ENCODE results near the gene NBPF3.
"Not testable (repeated sequence)": the region's sequence is repeated elsewhere in the genome, so short reads cannot be mapped to it uniquely, and the experiment has no call there.

NBPF3 gene

DNA sequence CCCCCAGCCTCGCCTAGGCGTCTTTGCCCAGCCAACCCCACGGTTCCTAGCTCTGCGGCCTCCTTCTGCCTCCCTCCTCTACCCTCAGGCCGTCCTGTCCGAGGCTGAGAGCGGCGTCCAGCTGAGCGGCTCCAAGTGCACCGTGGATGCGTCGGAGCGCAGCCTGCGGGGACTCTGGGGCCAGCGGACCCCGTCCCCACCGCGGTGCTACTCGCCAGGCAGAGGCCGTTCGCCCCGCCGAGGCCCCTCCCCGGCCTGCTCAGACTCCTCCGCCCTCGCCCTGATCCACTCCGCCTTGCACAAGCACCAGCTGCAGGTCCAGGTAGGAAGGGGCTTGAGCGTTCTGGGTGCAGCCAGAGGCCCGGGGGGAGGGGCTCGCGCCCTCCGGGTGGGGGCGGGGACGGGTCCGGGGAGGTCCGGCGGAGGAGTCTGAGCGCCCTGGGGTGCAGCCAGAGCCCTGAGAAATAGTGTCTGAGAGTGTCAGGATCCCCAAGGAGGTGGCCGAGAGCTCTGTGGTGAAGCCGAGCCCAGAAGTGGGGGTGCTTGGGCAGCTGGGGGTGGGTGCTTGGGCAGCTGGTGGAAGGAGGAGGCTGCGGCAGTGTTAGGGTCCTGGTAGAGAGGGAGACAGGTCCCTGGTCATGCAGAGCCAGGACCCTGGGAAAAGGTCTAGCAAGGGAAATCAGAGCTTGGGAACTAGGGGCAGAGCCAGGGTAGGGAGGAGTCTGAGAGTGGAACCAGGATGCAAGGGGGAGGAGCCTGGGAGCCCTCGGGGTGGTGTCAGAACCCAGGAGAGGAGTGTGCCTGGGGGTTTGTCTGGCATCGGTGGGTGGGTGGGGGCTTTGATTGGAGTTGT, 3.2 kb upstream of the NBPF3 start:
- DNase-seq (ENCODE audit: low read depth): no peak
- H3K4me3 ChIP-seq (ENCODE audit: low read depth, low read length): peak overlapping the region; percentile 35

DNA sequence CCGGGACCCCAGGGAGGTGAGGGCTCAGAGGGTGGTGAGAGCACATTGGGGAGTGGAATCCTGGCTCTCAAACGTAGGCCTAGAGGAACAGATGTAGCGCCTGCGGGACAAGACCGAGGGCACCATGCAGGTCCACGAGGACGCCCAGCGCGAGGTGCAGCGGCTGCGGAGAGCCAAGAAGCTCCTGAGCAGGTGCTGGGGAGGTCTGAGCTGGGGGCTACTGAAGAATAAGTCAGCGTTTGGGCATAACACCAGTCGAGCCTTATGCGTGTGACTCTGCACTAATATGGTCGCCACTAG, 2.6 kb upstream of the NBPF3 start:
- H3K4me3 ChIP-seq (ENCODE audit: low read depth, low read length): peak overlapping the region; percentile 35
- no peak for DNase-seq (ENCODE audit: low read depth)

DNA sequence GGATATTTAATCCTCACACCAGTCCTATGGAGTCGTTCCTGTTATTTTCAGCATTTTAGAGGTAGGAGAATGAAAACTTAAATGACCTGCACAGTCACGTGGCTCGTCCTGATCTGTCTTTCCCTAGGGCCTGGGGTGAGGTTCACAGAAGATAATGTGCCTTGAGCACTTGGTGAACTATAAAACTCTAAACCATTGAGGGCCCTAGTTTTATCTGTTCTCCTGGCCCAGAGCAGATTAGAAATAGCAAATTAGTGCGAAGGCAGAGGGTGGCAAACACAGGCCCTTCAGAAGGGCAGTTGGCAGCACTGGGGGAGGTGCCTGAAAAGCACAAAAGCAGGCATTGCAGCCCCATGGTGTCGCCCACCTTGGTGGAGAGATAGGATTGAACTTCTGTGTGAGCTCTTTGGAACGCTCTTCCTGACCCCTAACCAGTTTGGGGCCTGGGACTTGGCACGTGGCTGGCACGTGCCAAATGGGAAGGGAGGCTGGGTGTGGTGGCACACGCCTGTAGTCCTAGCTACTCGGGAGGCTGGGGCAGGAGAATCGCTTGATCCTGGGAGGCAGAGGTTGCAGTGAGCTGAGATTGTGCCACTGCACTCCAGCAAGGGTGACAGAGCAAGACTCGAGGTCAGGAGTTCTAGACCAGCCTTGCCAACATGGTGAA, 1.2 kb upstream of the NBPF3 start:
- H3K4me3 ChIP-seq (ENCODE audit: low read depth, low read length); DNase-seq (ENCODE audit: low read depth): not testable (repeated sequence)

DNA sequence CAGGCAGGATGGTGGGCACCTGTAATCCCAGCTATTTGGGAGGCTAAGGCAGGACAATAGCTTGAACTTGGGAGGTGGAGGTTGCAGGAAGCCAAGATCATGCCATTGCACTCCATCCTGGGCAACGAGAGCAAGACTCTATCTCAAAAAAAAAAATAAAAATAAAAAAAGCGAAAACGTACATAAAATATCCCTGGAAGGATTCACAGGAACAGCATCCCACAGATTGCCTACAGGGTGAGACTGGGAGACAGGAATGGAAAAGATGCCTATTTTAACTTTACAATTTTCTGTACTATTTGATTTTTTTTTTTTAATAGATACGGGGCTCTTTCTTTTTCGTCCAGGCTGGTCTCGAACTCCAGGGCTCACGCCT, 604 bp upstream of the NBPF3 start:
- DNase-seq (ENCODE audit: low read depth): no peak

DNA sequence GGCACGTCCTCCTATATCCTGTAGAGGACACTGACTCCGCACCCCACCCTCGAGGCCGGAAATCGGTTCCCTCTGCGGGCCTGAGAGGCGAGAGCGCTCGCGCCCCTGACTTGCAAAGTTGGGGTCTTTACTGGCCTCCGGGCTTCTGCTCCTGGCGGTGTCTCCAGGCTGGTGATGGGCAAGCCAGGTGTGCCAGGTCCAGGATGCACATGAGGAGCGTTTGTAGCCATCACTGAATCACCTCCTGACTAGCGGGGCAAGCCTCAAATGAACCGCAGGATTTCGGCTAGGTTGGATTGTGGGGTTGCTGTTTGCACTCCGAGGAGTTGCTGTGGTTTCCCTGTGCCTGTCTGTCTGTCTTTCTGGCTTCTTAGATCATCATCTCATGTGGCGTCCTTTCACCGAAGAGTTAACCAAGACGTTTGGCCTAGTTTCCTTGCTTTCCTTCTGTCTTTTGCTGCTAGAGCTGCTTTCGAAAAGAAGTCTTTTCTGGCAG, 741 bp downstream of the NBPF3 start:
- not testable (repeated sequence) for DNase-seq (ENCODE audit: low read depth)
- H3K4me3 ChIP-seq (ENCODE audit: low read depth, low read length): peak overlapping the region; percentile 85

More for the DNA sequence above, 604 bp upstream of the NBPF3 start:
- H3K4me3 ChIP-seq (ENCODE audit: low read depth, low read length): peak overlapping the region; percentile 85

DNA sequence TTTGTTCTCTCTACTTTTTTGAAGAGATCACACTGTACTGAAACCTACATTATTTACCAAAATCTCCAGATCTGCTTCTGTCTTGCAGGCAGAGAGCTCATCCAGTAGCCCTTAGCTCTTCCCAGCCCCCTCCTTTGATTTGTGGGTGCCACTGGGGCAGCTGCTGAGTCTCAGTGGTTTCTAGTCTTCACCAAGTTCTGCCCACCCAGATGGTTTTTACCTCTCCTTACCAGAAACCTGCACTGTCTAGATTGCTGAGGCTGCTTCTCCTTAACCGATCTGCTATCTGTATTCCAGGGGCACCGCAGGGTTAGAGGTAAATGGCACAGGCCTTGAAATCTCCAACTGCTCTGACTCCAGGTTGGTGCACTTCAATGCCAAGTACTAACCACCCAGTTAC, 6.7 kb downstream of the NBPF3 start:
- DNase-seq (ENCODE audit: low read depth); H3K4me3 ChIP-seq (ENCODE audit: low read depth, low read length): not testable (repeated sequence)

DNA sequence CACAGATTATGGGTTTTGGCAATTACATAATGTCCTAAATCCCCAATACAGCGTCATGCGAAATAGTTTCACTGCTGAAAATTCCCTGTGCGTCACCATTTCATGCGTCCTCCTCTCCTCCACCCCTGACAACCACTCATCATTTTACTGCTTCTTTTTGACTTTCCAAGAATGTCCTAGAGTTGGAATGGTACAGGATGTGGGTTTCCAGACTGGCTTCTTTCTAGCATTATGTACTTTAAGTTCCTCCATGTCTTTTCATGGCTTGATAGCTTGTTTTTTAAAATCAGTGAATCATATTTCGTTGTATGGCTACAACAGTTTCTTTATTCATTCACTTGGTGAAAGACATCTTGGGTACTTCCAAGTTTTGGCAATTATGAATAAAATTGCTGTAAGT, 7.4 kb downstream of the NBPF3 start:
- no peak overlapping the region for H3K4me3 ChIP-seq (ENCODE audit: low read depth, low read length)
- DNase-seq (ENCODE audit: low read depth): no peak

DNA sequence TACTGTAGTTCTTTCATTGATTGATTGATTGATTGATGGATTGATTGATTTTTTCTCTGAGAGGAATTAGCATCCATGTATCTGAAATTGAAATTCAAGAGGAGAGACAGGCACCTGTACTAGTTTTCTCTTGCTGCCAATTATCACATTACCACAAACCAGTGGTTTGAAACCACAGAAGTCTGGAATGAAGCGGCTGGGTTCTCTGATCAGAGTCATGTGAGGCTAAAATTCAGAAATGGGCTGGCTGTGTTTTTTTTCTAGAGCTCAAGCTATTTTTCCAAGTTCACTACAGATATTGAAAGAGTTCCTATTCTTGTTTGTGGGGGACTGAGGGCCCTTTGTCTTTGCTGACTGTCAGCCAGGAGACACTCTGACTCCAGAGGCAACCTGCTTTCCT, 10.0 kb downstream of the NBPF3 start:
- H3K4me3 ChIP-seq (ENCODE audit: low read depth, low read length): no peak overlapping the region
- no peak for DNase-seq (ENCODE audit: low read depth)

DNA sequence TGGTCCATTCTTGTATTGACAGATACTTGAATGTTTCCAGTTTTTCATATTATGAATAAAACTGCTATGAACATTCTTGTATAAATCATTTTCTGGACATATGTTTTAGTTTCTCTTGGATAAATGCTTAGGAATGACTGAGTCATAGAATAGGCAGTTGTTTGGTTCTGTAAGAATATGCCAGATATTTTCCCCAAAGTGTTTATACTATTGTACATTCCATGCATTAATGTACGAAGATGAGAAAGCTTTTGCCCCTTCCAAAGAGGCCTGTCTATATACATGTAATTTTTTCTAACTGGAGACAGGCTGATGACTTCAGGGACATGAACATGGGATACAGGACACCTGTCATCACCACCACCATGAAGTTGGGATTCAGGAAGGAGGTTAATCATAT, 11.3 kb downstream of the NBPF3 start:
- DNase-seq (ENCODE audit: low read depth): peak; percentile 39
- H3K4me3 ChIP-seq (ENCODE audit: low read depth, low read length): no peak overlapping the region

DNA sequence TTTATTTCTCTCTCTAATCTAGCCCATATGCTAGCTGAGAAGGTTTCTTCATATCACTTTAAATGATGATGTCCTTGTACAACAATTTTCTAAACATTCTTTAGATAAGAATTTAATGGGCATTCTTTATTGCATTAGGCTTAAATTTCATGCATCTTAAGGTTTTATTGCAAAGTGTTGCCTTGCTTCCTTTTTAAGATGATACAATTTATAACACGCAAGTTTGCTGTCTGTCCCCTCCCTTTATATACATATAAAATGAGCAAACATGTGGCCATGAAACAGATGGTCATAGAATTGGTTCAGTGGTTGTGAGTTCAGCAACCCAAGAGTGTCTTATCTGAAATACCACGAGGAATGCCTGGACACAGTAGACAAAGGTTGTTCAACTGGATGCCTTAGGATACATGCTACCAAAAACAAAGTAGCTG, 12.1 kb downstream of the NBPF3 start:
- DNase-seq (ENCODE audit: low read depth): no peak
- H3K4me3 ChIP-seq (ENCODE audit: low read depth, low read length): no peak overlapping the region

DNA sequence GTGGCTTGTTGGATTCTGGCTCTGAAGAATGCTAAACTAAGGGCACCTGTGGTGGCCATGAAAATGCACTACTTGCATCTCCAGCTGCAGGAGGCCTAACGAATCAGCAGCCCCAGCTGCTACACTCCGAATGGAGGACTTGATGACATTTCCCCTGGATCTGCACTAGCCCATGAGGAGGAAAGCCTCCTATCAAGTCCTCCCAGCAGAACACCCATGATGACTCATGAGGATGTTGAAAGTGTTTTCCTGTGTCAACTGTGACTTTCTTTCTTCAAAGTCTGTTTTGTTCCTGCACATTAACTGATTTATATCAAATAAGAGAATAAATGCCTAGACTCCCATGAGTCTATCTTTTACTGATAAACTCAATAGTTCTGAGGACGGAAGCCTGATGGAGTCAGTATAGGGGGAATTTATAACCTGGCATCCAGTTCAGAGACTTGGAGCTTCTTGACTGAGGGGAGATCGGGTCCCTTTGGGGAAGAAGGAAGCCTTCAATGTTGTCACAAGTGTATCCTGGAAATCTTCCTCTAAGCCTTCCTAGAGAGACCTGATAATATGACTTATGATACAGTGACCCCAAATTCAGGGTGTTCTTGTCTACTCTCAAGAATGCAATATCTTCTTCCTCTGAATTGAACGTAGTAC, 14.2 kb downstream of the NBPF3 start:
- H3K4me3 ChIP-seq (ENCODE audit: low read depth, low read length): not testable (repeated sequence)
- peak; percentile 71 for DNase-seq (ENCODE audit: low read depth)

DNA sequence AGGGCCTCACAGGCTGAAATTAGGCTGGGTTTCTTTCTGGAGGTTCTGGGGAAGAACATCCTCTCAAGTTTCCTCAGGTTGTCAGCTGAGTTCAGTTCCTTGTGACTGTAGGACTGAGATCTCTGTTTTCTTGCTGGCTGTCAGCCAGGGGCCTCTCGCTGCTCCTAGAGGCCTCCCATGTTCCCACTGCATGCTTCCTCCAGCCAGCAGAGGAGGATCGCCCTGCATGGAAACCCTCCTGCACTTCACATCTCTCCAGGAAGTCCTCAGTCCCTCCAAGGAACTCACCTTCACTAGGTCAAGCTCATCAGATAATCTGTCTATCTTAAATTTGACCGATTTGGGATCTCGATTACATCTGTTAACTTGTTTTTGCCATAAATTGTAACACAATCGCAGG, 15.0 kb downstream of the NBPF3 start:
- not testable (repeated sequence) for H3K4me3 ChIP-seq (ENCODE audit: low read depth, low read length); DNase-seq (ENCODE audit: low read depth)

DNA sequence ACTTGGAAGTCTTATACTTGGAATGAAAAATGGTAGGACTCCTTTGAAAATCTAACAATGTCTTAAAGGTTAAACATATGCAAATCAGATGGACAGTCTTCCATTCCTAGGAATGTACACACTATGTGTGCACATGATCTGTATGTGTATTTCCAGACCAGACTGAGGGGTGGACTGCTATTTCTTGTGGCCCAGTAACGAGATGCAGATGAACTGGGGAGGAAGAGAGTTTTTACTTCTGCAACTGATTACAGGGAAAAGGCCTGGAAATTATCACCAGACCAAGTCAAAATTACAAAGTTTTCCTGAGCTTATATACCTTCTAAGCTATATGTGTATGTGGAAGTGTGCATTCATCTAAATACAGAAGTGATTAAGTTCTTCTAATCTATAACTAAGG, 17.7 kb downstream of the NBPF3 start:
- no peak for DNase-seq (ENCODE audit: low read depth)
- H3K4me3 ChIP-seq (ENCODE audit: low read depth, low read length): no peak overlapping the region

DNA sequence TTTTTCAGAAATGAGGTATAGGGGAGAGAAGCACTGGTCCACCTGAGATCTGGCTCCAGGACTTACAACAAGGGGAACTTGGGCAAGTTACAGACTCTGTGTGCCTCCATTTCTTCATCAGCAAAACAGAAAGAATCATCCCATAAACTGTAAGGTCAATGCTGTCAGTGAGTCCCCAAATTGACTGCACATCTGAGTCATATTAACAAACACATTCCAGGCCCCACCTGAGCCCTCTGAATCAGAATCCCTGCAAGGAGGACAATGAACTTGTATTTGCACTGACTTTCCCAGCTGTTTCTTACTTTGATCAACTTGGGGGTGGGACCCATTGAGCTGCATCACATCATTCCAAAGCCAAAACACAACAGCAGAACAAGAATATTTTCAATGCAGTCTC, 25.2 kb downstream of the NBPF3 start:
- DNase-seq (ENCODE audit: low read depth); H3K4me3 ChIP-seq (ENCODE audit: low read depth, low read length): not testable (repeated sequence)

DNA sequence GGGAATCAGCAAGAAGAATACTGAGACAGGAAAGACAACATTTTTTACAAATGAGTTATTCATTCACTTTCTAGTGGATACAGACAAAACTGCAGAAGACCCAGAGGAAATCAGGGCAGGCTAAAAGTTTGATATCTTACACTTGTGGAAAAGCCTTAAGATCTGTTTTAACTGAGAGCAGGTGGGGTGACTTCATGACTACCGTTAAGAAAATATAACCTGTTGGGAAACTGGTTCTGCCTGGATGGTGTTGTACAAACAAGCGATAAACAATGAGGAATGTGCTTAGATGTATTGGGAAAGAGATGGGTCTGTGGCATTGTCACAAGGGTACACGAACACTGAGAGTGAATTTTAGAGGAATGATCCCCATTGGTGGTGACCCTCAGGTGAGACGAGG, 28.0 kb downstream of the NBPF3 start:
- H3K4me3 ChIP-seq (ENCODE audit: low read depth, low read length); DNase-seq (ENCODE audit: low read depth): not testable (repeated sequence)

DNA sequence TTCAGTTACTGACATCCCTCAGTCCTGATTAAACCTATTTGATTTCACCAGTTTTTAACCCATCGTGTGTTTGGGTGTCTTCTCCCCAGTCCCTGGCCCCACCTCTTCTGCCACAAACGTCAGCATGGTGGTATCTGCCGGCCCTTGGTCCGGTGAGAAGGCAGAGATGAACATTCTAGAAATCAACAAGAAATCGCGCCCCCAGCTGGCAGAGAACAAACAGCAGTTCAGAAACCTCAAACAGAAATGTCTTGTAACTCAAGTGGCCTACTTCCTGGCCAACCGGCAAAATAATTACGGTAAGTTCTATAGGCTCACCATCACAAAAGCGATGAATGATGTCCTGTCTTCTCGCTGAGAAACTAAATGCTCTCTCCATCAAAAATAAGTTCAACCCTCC, 28.7 kb downstream of the NBPF3 start:
- no peak overlapping the region for H3K4me3 ChIP-seq (ENCODE audit: low read depth, low read length)
- DNase-seq (ENCODE audit: low read depth): no peak

DNA sequence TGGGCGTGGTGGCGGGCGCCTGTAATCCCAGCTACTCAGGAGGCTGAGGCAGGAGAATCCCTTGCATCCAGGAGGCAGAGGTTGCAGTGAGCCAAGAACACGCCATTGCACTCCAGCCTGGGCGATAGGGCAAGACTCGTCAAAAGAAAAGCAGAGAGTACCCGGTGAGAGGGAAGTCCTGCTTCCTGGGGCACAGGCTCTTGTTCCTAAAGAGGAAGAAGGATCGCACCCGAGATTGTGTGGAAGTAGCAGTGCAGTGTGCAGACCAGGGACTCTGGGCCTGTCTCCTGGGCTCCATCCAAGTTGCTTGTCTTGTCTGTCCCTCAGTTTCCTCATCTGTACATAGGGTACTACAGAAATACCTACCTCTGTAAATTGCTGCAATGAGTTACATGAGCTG, 29.6 kb downstream of the NBPF3 start:
- no peak for DNase-seq (ENCODE audit: low read depth)
- H3K4me3 ChIP-seq (ENCODE audit: low read depth, low read length): no peak overlapping the region

DNA sequence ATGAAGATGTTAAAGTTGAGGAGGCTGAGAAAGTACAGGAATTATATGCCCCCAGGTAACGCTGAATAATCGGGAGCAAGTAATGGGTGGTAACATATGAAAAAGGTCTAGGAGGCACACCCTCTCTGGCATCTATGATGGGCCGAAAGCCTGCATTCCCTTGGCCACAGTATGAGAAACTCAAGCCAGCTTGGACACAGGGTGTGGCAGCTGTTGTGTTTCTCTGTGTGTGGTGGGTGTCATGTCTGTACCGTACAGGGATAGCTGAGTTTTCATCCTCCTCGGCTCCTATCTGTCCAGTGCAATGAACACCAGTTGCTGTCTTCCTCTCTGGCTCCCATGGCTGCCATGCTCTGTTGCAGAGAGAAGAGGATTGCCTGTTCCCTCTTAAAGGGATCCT, 32.9 kb downstream of the NBPF3 start:
- H3K4me3 ChIP-seq (ENCODE audit: low read depth, low read length): no peak overlapping the region
- DNase-seq (ENCODE audit: low read depth): no peak

DNA sequence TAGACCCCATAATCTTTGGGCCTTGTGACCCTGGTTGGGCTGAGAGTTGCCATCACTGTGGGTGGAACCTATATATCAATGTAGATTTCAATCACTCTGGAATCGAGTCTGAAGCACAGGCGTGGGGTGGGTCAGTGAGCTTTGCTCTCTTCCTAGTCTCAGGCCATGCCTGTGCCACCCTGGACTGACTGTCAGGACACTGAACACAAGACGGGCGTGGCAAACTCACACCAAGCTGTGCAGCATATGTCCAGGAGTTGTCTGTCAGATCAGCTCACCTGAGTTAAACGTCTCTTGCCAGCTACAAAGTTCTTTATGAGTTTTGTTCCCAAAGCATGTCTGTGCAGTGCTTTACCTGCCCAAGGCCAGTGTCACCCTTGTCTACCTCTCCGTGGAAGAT, 38.4 kb downstream of the NBPF3 start:
- no peak for DNase-seq (ENCODE audit: low read depth)
- H3K4me3 ChIP-seq (ENCODE audit: low read depth, low read length): no peak overlapping the region

DNA sequence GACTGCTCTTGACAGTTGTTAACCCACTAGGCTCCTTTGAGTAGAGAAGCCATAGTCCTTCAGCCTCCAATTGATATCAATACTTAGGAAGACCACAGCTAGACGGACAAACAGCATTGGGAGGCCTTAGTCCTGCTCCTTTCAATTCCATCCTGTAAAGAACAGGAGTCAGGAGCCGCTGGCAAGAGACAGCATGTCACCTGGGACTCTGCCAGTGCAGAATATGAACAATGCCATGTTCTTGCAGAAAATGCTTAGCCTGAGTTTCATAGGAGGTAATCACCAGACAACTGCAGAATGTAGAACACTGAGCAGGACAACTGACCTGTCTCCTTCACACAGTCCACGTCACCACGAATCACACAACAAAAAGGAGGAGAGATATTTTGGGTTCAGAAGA, 43.9 kb downstream of the NBPF3 start:
- not testable (repeated sequence) for DNase-seq (ENCODE audit: low read depth); H3K4me3 ChIP-seq (ENCODE audit: low read depth, low read length)

DNA sequence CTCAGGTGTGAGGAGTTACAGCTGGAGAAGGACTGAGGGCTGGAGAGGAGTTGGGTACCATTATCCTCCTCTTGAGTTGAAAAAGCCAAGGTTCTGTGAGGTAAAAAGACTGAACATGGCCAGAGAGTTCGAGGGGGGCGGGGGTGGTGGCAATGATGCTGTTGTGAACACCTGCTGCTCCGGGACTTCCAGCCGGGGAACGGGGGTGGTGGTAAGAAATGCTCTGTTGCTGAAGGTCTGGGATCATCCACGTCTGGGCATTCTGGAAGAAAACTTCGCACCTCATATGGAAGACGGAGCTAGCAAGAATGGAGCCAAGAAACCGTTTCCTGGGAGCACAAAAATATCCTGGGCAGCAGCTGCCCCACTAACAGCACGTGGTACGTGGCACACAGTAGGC, 49.2 kb downstream of the NBPF3 start:
- DNase-seq (ENCODE audit: low read depth): no peak
- H3K4me3 ChIP-seq (ENCODE audit: low read depth, low read length): no peak overlapping the region

Data from skeletal muscle cell (primary cell).